ENCODE results near the gene PRELP.
"Not testable (repeated sequence)": the region's sequence is repeated elsewhere in the genome, so short reads cannot be mapped to it uniquely, and the experiment has no call there.

The PRELP gene

DNA sequence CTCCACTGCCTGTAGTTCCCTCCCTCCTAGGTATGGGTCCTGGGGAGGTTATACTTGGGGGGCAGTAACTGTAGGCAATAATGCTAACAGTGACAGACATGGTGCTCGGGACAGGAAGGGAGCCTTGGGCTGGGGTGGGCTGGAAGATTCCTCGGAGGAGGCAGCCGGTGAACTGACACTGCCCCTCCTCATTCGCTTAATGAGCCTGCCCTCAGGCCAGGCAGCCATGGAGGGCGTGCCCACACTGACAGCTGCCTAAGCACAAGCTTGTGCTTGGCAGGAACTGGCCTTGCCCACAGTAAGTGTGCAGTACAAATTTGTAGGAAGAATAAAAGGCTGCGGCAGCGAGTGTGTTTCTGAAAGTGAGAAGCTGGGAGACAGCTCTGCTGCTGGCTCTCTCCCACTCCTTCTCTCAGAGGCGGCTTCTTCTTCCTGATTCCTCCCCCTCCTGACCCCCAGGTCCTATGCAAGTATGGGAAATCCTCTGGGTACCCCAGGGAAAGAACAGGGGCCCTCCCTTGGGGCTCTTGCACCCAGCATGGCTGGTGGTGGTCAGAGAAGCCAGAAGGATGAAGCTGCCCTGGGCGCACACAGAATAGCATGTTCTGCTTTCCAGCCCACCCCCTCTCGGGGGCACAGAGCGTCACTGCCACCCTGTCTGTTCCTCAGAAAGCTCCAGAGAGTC, 42.0 kb downstream of the PRELP start:
- TF ChIP-seq, protein P1, sequence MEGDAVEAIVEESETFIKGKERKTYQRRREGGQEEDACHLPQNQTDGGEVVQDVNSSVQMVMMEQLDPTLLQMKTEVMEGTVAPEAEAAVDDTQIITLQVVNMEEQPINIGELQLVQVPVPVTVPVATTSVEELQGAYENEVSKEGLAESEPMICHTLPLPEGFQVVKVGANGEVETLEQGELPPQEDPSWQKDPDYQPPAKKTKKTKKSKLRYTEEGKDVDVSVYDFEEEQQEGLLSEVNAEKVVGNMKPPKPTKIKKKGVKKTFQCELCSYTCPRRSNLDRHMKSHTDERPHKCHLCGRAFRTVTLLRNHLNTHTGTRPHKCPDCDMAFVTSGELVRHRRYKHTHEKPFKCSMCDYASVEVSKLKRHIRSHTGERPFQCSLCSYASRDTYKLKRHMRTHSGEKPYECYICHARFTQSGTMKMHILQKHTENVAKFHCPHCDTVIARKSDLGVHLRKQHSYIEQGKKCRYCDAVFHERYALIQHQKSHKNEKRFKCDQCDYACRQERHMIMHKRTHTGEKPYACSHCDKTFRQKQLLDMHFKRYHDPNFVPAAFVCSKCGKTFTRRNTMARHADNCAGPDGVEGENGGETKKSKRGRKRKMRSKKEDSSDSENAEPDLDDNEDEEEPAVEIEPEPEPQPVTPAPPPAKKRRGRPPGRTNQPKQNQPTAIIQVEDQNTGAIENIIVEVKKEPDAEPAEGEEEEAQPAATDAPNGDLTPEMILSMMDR (IDR thresholded peaks at IDR 0.05; ENCODE audit: borderline replicate concordance, insufficient read depth, low read depth, low read length), result no peak
- H3K4me3 ChIP-seq (ENCODE audit: low read depth, low read length), result no peak overlapping the region

DNA sequence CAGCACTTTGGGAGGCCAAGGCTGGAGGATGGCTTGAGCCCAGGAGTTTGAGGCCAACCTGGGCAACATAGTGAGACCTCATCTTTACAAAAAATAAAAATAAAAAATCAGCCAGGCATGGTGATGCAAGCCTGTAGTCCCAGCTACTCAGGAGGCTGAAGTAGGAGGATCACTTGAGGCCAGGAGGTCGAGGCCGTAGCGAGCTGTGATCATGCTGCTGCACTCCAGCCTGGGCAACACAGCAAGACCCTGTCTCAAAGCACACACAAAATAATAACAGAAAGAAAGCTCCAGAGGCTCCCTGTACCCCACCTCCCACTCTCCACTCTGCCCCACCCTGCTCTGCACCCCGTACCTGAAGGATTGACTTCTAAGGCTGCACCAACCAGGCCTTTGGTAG, 42.5 kb downstream of the PRELP start:
- H3K4me3 ChIP-seq (ENCODE audit: low read depth, low read length), result not testable (repeated sequence)

DNA sequence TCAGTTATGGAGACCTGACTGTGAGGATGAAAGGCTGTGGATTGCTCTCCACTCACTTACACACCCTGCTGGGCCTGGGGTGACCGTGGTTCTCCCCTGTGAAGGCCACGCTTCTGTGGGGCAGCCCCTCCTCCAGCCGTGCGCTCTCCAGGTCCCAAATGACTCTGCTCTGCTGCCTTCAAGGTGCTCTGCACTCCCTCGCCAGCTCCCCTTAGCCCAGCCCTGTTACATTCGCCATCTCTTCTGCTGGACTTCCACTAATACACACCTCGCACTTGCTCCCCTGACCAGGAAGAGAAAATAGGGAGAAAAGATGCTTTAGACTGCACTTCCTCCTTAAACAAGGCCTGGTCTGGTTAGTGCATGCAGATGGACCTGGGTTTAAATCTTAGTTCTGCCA, 42.9 kb downstream of the PRELP start:
- H3K4me3 ChIP-seq (ENCODE audit: low read depth, low read length), result no peak overlapping the region

DNA sequence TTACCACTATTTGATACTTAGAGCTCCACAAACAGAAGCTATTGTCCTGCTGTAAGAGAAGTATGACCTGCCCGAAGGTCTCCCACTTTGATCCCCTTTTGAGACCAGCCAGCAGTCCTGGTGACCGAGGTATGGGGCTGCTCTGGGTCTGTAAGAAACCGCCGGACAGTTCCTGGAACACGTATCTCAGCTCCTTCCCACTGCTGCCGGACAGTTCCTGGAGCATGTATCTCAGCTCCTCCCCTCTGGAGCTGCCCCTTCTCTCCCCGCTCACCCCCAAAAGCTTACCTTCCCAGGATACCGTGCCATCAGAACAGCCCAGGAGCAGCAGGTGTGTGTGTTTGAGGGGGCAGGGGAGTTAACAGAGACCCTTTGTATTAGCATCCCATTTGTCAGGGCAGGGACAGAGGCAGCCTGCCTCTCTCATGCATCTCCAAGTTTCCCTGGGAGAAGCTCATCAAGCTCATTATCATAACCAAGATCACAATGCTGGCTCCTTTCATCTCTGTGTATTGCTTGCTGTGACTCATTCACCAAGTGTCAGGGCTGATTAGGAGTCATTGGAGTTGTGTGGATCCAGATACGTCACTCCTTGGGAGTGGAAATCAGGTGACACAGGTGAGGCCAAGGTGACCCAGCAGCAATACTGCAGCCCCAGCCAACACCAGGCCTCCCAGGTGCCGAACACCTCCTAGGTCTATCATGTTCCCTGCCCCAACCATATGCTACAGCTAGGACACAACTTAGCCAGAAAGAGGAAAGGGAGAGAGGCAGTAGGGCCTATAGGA, 43.6 kb downstream of the PRELP start:
- H3K4me3 ChIP-seq (ENCODE audit: low read depth, low read length), result no peak overlapping the region
- TF ChIP-seq, protein P1 (IDR thresholded peaks at IDR 0.05; ENCODE audit: borderline replicate concordance, insufficient read depth, low read depth, low read length), result no peak

More for the DNA sequence above, 42.9 kb downstream of the PRELP start:
- TF ChIP-seq, protein P1 (IDR thresholded peaks at IDR 0.05; ENCODE audit: borderline replicate concordance, insufficient read depth, low read depth, low read length), result no peak

DNA sequence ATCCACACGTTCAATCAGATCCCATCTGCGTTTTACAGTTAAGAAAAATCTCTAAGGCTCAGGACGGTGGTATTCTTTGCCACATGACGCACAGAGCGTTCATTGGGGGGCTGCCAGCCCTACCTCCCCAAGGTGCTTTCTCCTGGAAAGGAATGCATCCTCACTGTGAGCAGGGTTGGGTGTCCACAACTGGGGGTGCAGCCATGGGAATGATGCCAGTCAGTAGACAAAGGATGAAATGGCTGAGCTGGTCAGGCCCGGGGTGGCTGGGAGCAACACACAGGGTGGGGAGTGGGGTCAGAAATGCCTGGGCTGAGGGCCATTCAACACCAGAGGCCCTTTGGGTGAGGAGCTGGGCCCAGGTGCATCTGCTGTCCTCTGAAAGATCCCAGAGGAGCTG, 44.3 kb downstream of the PRELP start:
- H3K4me3 ChIP-seq (ENCODE audit: low read depth, low read length), result no peak overlapping the region
- TF ChIP-seq, protein P1 (IDR thresholded peaks at IDR 0.05; ENCODE audit: borderline replicate concordance, insufficient read depth, low read depth, low read length), result no peak

DNA sequence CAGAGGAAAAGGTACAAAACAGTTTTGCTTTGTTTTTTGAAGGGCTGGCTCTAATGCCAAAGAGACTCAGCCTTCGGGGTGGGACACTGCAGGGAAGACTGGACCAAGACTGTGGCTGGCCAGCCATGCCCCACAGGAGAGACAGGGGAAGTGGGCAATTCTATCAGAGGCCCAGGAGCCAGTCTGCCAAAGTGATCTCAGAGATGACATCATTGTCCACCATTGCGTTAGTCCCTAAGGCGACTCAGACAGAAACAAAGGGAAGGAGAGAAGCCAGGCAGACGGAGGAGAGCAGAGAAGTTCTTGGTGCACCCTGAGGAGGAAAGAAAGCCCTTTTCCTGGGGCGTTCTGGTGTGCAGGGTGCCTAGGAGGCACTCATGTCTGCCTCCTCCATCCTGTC, 44.7 kb downstream of the PRELP start:
- TF ChIP-seq, protein P1 (IDR thresholded peaks at IDR 0.05; ENCODE audit: borderline replicate concordance, insufficient read depth, low read depth, low read length), result no peak
- no peak overlapping the region for H3K4me3 ChIP-seq (ENCODE audit: low read depth, low read length)

DNA sequence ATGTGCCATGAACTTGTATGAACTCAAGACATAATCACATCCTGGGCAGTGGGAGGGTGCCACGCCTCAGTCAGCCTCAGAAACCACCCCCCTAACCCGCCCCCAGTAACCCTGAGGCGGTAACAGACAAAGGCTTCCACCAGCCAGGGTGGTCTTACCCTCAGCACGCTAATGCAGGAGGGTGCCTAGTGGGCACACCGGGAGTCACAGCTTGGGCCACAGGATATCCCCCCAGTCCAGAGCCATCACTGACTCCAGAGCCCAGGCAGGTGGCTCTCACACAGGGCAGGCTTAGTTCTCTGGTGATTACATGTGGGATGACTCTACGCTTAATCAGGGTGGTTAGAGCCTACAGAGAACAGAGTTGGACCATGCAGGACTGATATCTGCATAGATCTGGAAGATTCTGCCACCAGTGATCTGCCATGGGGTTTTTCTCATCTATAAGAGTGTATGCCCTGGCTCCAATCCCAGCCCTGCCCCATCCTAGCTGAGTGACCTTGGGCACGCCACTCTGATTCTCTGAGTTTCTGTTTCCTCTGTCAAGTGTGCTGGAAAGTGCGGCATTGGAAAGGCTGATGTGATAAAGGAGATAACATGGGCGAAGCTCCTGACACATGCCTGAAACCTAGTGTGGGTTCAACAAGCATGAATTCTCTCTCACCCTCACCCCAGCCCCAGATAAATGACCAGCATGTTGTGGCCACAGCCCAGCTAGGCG, 45.6 kb downstream of the PRELP start:
- TF ChIP-seq, protein P1 (IDR thresholded peaks at IDR 0.05; ENCODE audit: borderline replicate concordance, insufficient read depth, low read depth, low read length), result no peak

More for the DNA sequence above, 45.6 kb downstream of the PRELP start:
- no peak overlapping the region for H3K4me3 ChIP-seq (ENCODE audit: low read depth, low read length)
